ENCODE measurements around the gene TMEM200A. TPM values are rescaled to one million over a fixed set of nuclear protein-coding genes. Genes with fewer than 3 reads are reported as not detected.
A peak's percentile ranks its signal among the peaks of the same experiment; 100 is the strongest.

The TMEM200A gene
- total and polyA plus RNA-seq, 10 of the 15 experiments (the other 5 are each of a cell fraction or from before 2014, with no cell fraction given) = 5.5 to 12.4 (median 9.6) TPM

DNA sequence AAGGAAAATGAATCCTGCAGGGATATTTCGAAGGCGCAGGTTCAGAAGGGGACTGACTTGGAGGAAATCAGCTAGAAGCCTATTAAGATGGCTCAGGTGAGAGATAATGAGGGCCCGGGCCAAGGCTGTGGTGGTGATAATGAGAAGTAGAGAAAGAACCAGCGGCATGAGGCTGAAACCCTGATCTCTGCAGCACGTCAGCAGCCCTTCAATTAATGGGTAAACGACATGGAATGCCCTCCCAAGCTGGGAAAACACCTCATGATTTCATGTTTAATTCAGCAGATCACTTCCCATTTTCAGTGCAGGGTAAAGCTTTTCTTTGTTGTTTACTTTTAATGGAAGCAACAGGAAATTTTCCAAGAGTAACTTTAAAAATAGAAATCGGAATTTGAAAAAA is 104.9 kb downstream of the TMEM200A start (continued):
- TF ChIP-seq, protein P1, sequence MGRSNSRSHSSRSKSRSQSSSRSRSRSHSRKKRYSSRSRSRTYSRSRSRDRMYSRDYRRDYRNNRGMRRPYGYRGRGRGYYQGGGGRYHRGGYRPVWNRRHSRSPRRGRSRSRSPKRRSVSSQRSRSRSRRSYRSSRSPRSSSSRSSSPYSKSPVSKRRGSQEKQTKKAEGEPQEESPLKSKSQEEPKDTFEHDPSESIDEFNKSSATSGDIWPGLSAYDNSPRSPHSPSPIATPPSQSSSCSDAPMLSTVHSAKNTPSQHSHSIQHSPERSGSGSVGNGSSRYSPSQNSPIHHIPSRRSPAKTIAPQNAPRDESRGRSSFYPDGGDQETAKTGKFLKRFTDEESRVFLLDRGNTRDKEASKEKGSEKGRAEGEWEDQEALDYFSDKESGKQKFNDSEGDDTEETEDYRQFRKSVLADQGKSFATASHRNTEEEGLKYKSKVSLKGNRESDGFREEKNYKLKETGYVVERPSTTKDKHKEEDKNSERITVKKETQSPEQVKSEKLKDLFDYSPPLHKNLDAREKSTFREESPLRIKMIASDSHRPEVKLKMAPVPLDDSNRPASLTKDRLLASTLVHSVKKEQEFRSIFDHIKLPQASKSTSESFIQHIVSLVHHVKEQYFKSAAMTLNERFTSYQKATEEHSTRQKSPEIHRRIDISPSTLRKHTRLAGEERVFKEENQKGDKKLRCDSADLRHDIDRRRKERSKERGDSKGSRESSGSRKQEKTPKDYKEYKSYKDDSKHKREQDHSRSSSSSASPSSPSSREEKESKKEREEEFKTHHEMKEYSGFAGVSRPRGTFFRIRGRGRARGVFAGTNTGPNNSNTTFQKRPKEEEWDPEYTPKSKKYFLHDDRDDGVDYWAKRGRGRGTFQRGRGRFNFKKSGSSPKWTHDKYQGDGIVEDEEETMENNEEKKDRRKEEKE (IDR thresholded peaks at IDR 0.05) = no peak
- TF ChIP-seq ASH2L (IDR thresholded peaks at IDR 0.05; ENCODE audit: borderline replicate concordance, low read depth) = no peak
- TF ChIP-seq ESRRA (IDR thresholded peaks at IDR 0.05; ENCODE audit: low read length) = no peak
- TF ChIP-seq USF2 (IDR thresholded peaks at IDR 0.05; ENCODE audit: borderline replicate concordance, low read depth, low read length) = no peak
- no peak for TF ChIP-seq POLR2AphosphoS5 (IDR thresholded peaks at IDR 0.05; ENCODE audit: low read length)
- TF ChIP-seq E2F8 (IDR thresholded peaks at IDR 0.05; ENCODE audit: low read depth, partially characterized antibody) = no peak
- TF ChIP-seq TCF12 (IDR thresholded peaks at IDR 0.05; ENCODE audit: low read depth, low read length) = peak; percentile 13; the same call in 1 of the 2 replicates
- TF ChIP-seq SPI1 (IDR thresholded peaks at IDR 0.05; ENCODE audit: borderline replicate concordance, insufficient read depth, low read depth, low read length) = peak; percentile 58; the same call in 1 of the 2 replicates
- TF ChIP-seq, protein P2, sequence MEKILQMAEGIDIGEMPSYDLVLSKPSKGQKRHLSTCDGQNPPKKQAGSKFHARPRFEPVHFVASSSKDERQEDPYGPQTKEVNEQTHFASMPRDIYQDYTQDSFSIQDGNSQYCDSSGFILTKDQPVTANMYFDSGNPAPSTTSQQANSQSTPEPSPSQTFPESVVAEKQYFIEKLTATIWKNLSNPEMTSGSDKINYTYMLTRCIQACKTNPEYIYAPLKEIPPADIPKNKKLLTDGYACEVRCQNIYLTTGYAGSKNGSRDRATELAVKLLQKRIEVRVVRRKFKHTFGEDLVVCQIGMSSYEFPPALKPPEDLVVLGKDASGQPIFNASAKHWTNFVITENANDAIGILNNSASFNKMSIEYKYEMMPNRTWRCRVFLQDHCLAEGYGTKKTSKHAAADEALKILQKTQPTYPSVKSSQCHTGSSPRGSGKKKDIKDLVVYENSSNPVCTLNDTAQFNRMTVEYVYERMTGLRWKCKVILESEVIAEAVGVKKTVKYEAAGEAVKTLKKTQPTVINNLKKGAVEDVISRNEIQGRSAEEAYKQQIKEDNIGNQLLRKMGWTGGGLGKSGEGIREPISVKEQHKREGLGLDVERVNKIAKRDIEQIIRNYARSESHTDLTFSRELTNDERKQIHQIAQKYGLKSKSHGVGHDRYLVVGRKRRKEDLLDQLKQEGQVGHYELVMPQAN (conservative IDR thresholded peaks at IDR 0.05) = no peak
- TF ChIP-seq PAX8 (IDR thresholded peaks at IDR 0.05) = no peak
- TF ChIP-seq, protein P3, sequence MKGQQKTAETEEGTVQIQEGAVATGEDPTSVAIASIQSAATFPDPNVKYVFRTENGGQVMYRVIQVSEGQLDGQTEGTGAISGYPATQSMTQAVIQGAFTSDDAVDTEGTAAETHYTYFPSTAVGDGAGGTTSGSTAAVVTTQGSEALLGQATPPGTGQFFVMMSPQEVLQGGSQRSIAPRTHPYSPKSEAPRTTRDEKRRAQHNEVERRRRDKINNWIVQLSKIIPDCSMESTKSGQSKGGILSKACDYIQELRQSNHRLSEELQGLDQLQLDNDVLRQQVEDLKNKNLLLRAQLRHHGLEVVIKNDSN (IDR thresholded peaks at IDR 0.05; ENCODE audit: borderline replicate concordance, extremely low read length, insufficient read depth, low read depth, low read length) = no peak
- peak; percentile 100 for TF ChIP-seq MTA2 (IDR thresholded peaks at IDR 0.05; ENCODE audit: low read depth)
- TF ChIP-seq RB1 (IDR thresholded peaks at IDR 0.05; ENCODE audit: borderline replicate concordance) = no peak
- TF ChIP-seq RUNX3 (IDR thresholded peaks at IDR 0.05; ENCODE audit: low read length) = no peak
- TF ChIP-seq NFYA (IDR thresholded peaks at IDR 0.05; ENCODE audit: borderline replicate concordance, low read depth, low read length) = no peak
- no peak for TF ChIP-seq SKIL (IDR thresholded peaks at IDR 0.05; ENCODE audit: low read depth, poor library complexity, severe bottlenecking)
- TF ChIP-seq RAD51 (IDR thresholded peaks at IDR 0.05) = no peak
- TF ChIP-seq JUNB (IDR thresholded peaks at IDR 0.05) = no peak
